AG10803 (cell line): ENCODE data around the gene GTF2A2.

Experiments
- DNase-seq: peaks from one replicate; pipeline ENCODE4 v3.0.0; 2010; ENCODE audit warnings: low read depth
- H3K4me3 ChIP-seq: 2 replicates; pipeline ENCODE4 v1.5.1; 2011; ENCODE audit warnings: mild to moderate bottlenecking, low read length, control low read depth
- TF ChIP-seq, protein P1 (sequence below): conservative IDR thresholded peaks from 2 replicates; pipeline ENCODE4 v1.5.1; 2011; ENCODE audit warnings: mild to moderate bottlenecking, low read length, control low read depth, inconsistent platforms

Gene GTF2A2

DNA sequence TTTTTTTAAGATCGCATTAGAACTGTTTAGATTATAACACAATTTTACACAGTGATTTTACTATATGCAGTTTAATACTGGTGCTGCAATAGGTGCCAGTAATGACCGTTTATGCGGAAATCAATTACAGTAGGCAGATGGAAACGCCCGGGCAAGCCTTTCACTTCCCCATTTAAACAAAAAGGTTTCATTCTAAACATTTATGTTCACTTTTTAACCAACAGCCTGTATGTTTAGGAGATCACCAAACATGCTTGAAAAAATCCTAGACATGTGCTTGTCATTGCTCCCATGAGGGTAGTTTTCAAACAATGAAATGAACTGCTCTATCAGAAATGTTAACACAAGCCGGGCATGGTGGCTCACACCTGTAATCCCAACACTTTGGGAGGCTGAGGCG, 29.1 kb upstream of the GTF2A2 start:
- TF ChIP-seq, protein P1, sequence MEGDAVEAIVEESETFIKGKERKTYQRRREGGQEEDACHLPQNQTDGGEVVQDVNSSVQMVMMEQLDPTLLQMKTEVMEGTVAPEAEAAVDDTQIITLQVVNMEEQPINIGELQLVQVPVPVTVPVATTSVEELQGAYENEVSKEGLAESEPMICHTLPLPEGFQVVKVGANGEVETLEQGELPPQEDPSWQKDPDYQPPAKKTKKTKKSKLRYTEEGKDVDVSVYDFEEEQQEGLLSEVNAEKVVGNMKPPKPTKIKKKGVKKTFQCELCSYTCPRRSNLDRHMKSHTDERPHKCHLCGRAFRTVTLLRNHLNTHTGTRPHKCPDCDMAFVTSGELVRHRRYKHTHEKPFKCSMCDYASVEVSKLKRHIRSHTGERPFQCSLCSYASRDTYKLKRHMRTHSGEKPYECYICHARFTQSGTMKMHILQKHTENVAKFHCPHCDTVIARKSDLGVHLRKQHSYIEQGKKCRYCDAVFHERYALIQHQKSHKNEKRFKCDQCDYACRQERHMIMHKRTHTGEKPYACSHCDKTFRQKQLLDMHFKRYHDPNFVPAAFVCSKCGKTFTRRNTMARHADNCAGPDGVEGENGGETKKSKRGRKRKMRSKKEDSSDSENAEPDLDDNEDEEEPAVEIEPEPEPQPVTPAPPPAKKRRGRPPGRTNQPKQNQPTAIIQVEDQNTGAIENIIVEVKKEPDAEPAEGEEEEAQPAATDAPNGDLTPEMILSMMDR, result no peak
- no peak overlapping the region for H3K4me3 ChIP-seq
- no peak for DNase-seq

DNA sequence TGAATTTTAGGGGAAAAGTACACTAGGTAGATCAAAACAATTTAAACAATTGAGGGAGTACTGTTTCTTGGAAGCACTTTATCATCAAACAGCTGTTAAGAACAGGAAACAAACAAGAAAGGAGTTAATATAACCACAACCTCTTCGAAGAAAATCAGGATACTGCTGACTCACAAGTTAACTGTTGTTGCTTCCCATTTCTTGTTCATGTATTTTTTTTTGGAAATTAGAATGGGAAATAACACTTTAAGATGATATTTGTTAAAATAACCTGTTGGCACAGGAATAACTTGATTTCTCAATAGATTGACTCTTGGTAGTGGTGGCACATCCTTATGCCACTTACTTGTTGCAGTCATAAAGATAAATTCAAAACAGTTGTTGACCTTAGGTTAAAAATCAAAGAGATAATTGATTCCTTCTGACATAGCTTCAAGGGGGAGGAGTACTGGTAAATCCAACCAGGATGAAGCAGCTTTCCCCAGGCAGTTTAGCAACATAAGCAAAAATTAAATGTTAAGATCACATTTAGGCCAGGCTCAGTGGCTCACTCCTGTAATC, 28.5 kb upstream of the GTF2A2 start:
- TF ChIP-seq, protein P1, result no peak
- DNase-seq, result peak; percentile 60
- no peak overlapping the region for H3K4me3 ChIP-seq

DNA sequence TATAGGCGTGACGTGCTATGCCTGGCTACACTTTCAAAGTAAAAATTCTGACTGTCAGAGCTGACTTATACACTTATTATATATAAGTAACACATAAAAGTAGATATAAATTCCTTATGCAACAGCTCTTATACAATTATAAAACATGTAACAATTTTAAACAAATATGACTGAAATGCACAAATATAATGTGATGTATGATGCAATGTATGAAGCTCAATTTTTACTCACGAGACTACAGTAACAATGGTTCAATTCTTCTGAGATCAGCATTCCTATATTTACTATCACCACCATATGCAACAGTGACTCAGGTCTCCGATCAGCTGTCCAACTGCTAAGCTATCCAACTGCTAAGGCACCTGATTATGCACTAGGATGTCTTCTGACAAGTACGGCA, 23.6 kb upstream of the GTF2A2 start:
- TF ChIP-seq, protein P1, result no peak
- DNase-seq, result no peak
- H3K4me3 ChIP-seq, result no peak overlapping the region

DNA sequence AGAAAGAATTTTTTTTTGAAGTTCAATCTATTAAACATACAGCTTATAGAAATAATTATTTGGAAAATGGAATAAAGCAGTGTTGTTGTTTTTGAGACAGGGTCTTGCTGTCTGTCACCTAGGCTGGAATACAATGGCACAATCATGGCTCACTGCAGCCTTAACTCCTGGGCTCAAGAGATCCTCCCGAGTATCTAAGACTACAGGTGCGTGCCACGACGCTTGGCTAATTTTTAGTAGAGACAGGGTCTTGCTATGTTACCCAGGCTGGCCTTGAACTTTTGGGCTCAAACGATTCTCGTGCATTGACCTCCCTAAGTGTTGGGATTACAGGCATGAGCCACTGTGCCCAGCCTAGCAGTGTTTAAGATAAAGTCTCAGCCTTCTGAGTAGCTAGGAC, 23.0 kb upstream of the GTF2A2 start:
- no peak for DNase-seq
- TF ChIP-seq, protein P1, result no peak
- no peak overlapping the region for H3K4me3 ChIP-seq

DNA sequence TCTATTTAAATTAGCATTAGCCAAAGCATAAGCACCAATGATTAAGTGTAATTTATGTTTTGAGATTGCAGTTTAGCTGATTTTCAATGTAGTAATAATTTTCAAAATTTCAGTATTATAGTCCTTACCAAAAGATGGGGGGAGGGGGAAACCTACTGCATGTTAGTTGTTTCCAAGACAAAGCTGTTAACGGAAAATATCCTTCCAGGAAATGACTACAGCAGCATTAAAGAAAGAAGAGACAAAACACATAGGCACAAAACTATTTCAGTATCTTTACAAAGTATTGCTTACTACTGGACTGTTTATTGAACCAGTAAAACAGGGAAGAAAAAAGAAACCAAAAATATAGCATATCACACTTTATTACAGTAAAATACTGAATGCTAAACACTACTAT, 21.3 kb upstream of the GTF2A2 start:
- no peak for DNase-seq
- H3K4me3 ChIP-seq, result no peak overlapping the region
- TF ChIP-seq, protein P1, result no peak

DNA sequence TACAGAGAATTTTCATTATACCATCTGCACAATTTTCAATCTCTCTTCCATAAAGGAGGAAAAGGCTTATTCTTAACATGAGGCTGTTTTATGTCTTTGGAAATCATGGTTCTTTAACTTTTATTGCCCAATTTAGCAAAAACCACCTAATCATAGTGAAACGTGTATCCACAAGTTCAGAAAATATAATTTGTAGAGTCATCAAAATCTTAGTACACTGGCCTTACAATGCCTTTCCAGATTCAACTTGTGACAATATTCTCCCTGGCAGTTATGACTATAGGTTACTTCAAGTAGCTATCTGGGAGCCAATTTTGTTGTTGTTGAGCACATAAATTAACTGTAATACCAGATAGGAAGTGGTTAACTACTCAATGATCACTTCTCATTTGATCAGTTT, 20.9 kb upstream of the GTF2A2 start:
- TF ChIP-seq, protein P1, result no peak

DNA sequence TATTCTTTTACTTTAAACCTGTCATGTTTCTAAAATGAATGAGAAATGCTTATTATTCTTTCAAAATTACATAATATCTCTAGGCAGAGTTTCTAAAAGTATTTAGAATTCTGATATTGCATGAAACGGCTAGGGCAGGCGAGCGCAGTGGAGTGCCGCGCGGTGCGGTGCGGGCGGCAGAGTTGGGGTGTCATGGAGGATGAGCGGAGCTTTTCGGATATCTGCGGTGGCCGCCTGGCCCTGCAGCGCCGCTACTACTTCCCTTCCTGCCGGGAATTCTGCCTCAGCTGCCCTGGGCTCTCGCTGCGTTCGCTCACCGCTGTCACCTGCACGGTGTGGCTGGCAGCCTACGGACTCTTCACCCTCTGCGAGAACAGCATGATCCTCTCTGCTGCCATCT, 19.2 kb upstream of the GTF2A2 start:
- no peak overlapping the region for H3K4me3 ChIP-seq
- TF ChIP-seq, protein P1, result no peak
- DNase-seq, result no peak

More for the DNA sequence above, 20.9 kb upstream of the GTF2A2 start:
- H3K4me3 ChIP-seq, result no peak overlapping the region
- no peak for DNase-seq
